GM19193 (cell line): ENCODE results near the gene PPP6R1.
A peak's percentile ranks its signal among the peaks of the same experiment; 100 is the strongest.

Source experiments
- POLR2A ChIP-seq: IDR thresholded peaks from 4 replicates; pipeline ENCODE4 v1.6.1; 2011; ENCODE audit not compliant: insufficient read depth, insufficient read length; ENCODE audit errors: extremely low read depth

Gene PPP6R1

GRCh38 chr19:55256562-55257460 is 2.0 kb downstream of the PPP6R1 start:
- no peak for TF ChIP-seq POLR2A

GRCh38 chr19:55255618-55256423 is 3.0 kb downstream of the PPP6R1 start:
- TF ChIP-seq POLR2A: peak; percentile 1

- peak; percentile 3 for TF ChIP-seq POLR2A
Observed at GRCh38 chr19:55254625-55254977, 4.2 kb downstream of the PPP6R1 start.

GRCh38 chr19:55253842-55254624 is 4.8 kb downstream of the PPP6R1 start:
- TF ChIP-seq POLR2A: peak; percentile 54

- TF ChIP-seq POLR2A: no peak
Observed at GRCh38 chr19:55252760-55253663, 5.8 kb downstream of the PPP6R1 start.

DNA sequence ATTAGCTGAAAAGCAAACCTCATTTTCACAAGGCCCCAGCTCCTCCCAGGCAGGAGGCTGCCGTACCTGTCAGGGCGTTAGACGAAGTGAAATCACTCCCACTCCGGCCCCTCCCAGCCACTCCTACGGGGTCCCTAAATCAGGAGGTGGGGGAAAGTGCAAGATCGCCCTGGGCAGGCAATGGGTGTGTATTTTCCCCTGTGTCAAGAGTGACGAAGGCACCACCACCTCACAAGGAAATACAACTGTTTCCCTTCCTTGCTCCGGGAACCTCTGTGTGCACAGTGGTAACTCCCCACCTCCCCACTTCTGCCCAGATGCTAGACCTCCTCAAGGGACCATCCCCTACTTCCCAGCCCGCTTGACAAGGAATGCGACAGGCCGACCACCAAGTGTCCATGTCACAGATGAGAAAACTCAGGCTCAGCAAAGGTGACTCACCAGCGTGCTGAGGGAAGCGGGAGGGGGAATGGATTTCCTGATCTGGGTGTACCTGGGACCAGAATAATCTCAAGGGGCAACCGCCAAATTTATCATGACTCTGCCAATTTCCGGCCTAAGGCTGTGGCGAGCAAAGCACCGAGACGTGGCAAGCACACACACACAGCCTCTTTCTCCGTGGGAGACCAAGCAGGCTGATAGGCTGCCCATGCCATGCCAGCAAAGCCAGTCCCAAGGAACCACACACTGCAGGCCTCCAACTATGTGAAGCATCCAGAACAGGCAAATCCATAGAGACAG is 7.3 kb downstream of the PPP6R1 start:
- no peak for TF ChIP-seq POLR2A

- TF ChIP-seq POLR2A: no peak
Observed at GRCh38 chr19:55250262-55251036, 8.4 kb downstream of the PPP6R1 start.

DNA sequence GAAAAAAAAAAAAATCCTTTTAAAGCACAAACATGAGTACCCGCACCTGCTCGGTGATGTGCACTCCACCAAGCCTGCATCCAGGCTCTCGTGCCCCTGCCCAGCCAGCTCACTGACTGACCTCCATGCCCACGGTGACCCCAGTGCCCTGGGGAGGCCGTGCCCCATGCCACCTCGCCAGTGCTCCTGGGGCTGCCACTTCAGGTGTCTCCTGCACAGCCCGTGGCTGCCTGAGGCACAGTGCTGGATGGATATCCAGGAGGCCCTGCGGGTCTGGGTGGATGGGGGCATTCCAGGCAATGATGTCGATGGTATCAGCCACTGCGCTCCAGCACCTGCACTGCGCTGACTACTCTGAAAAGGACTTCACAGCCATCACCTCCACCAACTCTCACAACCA is 9.0 kb downstream of the PPP6R1 start:
- no peak for TF ChIP-seq POLR2A

DNA sequence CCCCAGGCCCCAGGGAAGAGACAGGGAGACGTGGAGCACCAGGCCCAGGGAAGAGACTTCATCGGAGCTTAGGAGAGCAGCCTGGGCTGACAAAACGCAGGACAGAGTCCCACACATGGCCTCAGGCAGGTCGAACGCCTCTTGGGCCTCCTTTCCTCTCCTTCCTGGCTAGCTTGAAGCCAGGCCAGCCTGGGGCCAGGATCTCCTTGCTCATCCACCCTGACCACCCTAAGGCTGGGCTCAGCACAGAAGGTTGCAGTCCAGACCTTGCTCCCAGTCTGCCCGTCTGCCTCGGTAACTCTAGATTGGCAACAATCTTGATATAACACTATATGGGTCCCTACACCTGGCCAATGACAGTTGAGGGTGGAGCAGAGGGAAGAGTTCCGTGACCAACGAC is 10.1 kb downstream of the PPP6R1 start:
- TF ChIP-seq POLR2A: no peak

- TF ChIP-seq POLR2A: no peak
Observed at GRCh38 chr19:55248166-55248675, 10.6 kb downstream of the PPP6R1 start.

GRCh38 chr19:55247621-55248099 is 11.2 kb downstream of the PPP6R1 start:
- TF ChIP-seq POLR2A: no peak
